Measurements from ENCODE around the gene TRIM10. TPM values are rescaled to one million over a fixed set of nuclear protein-coding genes. Genes with fewer than 3 reads are reported as not detected.

Gene TRIM10
- polyA plus RNA-seq, 1 experiment = not detected

DNA sequence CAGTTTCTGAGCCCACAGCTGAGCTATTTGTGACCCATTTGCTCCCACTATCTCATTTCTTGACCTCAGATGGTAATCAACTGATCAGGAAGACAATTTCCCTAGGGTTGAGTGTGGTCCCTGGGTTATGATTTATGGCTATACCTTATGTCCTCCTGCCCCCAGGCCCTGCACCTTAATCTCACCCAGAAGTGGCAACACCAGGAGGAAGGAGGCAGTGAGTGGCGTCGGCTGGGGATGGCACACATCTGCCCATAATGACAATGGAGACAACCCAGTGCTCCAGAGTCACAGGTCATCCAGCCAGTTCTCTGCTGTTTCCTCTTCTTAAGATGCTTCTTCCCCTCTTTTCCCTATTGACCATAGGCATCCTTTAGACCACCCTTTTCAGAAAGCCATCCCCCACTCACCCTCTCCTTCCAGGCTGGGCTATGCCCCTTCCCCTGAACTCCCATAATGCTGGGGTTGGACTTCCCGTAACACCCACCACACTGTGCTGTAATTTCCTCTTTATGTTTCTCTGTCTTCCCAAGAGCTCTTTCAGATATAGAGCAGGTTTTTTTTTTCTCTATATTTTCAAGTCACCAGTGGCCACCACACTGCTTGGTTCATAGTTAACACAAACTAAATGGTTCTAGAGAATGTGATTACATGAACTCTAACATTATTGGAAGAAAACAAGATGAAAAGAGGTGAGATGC lies 8.0 kb downstream of the TRIM10 start:
- Histone ChIP-seq H3K27me3 (ENCODE audit: control insufficient read depth, insufficient read depth, low read length) (no peaks in the 10 kb centered on the region; the same call in 1 of the 2 replicates), H3K4me3 (ENCODE audit: low read depth, low read length) (no peak overlapping the region), H3K36me3 (ENCODE audit: control insufficient read depth, insufficient read depth, low read length) (no peaks in the 10 kb centered on the region)
- POLR2A ChIA-PET = no interaction called here
- TF ChIP-seq, protein P1, sequence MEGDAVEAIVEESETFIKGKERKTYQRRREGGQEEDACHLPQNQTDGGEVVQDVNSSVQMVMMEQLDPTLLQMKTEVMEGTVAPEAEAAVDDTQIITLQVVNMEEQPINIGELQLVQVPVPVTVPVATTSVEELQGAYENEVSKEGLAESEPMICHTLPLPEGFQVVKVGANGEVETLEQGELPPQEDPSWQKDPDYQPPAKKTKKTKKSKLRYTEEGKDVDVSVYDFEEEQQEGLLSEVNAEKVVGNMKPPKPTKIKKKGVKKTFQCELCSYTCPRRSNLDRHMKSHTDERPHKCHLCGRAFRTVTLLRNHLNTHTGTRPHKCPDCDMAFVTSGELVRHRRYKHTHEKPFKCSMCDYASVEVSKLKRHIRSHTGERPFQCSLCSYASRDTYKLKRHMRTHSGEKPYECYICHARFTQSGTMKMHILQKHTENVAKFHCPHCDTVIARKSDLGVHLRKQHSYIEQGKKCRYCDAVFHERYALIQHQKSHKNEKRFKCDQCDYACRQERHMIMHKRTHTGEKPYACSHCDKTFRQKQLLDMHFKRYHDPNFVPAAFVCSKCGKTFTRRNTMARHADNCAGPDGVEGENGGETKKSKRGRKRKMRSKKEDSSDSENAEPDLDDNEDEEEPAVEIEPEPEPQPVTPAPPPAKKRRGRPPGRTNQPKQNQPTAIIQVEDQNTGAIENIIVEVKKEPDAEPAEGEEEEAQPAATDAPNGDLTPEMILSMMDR (IDR thresholded peaks at IDR 0.05; ENCODE audit: insufficient read depth, low read depth, low read length) = no peak
- CTCF ChIA-PET = interaction anchor here (5.6 kb wide), 1 partner anchor 22 kb away, joined by 39 read pairs; no protein-coding TSS in a partner anchor
- DNase-seq (ENCODE audit: low read depth) = no peak

DNA sequence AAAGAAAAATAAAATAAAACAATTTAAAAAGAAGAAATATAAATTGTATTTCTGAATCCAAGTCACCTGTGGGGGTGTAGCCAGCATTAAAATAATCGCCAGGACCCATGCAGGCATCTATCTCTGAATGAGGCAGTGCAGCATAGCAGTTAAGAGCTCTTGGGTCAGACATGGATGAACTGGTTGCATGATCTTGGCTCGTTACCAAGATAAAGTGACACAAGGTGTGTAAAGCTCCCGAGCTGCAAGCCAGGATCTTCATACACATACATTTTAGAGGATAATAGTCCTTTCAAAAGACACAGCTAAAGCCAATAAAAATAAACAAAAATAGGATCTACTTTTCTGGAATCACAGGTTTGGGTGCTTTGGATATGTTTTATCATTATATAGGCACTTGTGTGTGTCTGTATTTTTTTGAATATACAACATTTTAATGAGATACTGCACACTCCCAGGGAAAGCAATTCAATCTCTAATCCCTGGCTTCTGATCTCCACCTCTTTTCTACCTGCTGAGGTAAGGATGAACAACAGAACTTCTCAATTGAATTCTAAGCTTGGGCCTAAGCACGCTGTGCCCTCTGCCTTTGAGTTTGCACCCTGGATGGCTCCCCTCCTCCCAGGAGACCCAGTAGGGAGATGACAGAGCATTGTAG lies 8.9 kb downstream of the TRIM10 start:
- no peaks in the 10 kb centered on the region for H3K36me3 ChIP-seq (ENCODE audit: control insufficient read depth, insufficient read depth, low read length)
- DNase-seq (ENCODE audit: low read depth) = no peak
- TF ChIP-seq, protein P1 (IDR thresholded peaks at IDR 0.05; ENCODE audit: insufficient read depth, low read depth, low read length) = no peak
- no peak overlapping the region for H3K4me3 ChIP-seq (ENCODE audit: low read depth, low read length)
- ChIA-PET CTCF (interaction anchor here (2.0 to 5.6 kb wide), 2 partner anchors 21 to 49 kb away, joined by 10 to 39 read pairs; no protein-coding TSS in a partner anchor), POLR2A (no interaction called here)
- H3K27me3 ChIP-seq (ENCODE audit: control insufficient read depth, insufficient read depth, low read length) = no peaks in the 10 kb centered on the region; the same call in 1 of the 2 replicates

DNA sequence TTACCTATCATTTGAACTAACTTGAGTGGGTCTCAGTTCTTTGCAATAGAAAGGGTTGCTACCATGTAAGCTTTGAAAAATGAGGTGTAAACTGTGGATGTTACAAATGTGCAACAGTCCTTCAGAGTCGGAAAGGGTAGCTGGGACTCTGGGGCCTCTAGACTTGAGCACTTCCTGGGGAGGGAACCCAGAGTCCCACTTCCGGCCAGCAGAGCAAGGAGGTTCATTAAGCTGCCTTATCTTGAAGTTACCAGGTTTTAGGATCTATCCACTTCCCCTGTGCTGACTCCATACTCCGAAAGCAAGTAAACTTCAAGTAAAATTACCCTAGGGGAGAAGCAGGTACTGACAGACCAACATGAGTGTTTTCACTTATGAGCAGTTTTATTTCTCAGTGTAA lies 9.4 kb downstream of the TRIM10 start:
- no peak for DNase-seq (ENCODE audit: low read depth)
- H3K36me3 ChIP-seq (ENCODE audit: control insufficient read depth, insufficient read depth, low read length) = no peaks in the 10 kb centered on the region
- TF ChIP-seq, protein P1 (IDR thresholded peaks at IDR 0.05; ENCODE audit: insufficient read depth, low read depth, low read length) = no peak
- H3K27me3 ChIP-seq (ENCODE audit: control insufficient read depth, insufficient read depth, low read length) = no peaks in the 10 kb centered on the region; the same call in 1 of the 2 replicates
- H3K4me3 ChIP-seq (ENCODE audit: low read depth, low read length) = no peak overlapping the region
- POLR2A ChIA-PET = no interaction called here
- CTCF ChIA-PET = interaction anchor here (0.7 to 5.6 kb wide), 3 partner anchors 19 to 48 kb away, joined by 3 to 39 read pairs (median 10); no protein-coding TSS in a partner anchor

DNA sequence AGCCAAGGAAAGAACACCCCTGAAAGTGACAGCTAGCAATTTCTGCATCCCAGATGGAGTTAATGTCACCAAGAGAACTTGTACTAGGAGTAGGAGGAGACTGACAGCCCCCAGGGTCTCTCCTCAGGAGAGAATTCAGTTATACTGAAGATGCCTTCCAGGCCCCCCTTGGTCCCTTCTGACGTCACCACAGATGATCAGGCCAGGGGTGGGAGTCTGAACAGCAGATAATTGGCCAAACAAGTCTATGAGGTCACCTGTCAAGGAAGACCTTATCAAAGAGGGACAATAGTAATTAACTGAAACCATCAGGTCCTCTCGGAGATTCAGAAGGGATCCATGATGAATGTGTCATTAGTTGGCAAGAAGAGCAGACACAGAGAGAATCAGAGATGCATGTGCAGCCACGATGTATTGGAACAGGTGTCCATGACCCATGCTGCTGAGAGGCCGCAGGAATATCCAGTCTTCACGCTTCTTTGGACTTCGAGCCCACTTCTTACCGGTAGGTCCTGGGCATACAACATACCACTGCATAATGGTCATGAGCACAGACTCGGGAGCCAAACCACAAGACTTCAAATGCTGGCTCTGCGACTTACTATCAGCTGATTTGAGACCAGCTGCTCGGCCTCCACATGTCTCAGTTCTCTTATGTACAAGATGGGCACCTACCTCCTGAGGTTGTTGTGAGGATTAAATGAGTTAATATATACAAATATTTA lies 10.2 kb downstream of the TRIM10 start:
- H3K4me3 ChIP-seq (ENCODE audit: low read depth, low read length) = no peak overlapping the region
- H3K27me3 ChIP-seq (ENCODE audit: control insufficient read depth, insufficient read depth, low read length) = no peaks in the 10 kb centered on the region; the same call in none of the 2 replicates
- ChIA-PET CTCF (interaction anchor here (0.7 to 5.6 kb wide), 4 partner anchors 20 to 47 kb away, joined by 3 to 39 read pairs (median 7); no protein-coding TSS in a partner anchor), POLR2A (no interaction called here)
- DNase-seq (ENCODE audit: low read depth) = no peak
- no peaks in the 10 kb centered on the region for H3K36me3 ChIP-seq (ENCODE audit: control insufficient read depth, insufficient read depth, low read length)
- TF ChIP-seq, protein P1 (IDR thresholded peaks at IDR 0.05; ENCODE audit: insufficient read depth, low read depth, low read length) = no peak
